ENCODE results near the gene ASIC3. TPM values are rescaled to one million over a fixed set of nuclear protein-coding genes. Genes with fewer than 3 reads are reported as not detected.
A peak's percentile ranks its signal among the peaks of the same experiment; 100 is the strongest.

ASIC3 gene
- polyA plus RNA-seq, 1 donor (not counting 4 experiments of a cell fraction or from before 2014, with no cell fraction given): 0.35 TPM

DNA sequence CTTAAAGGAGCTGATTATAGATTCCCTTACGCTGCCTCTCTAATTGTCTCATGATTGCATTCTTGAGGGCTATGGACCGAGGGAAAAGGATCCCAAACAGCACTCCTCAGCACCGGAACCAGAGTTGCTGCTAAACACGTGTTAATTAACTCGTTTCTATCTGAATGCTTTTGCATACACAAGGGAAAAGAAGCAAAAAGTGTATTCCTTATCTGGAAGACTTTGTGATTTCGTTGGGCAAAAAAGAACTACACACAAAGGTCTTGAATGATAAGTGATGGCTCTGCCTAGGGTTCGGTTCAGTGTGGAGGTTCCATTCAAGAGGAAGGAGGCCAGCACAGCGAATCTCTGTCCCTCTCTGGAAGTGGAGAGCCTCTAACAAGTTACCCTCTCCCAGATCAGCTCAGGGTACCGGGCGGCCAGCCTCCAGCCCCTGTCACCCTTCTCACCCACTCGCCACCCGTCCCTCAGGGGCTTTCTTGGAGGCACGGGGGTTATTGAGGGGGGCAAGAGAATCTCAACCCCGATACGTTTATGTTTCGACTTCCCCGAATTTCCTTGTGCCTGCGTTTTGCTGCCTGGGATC, 10.5 kb downstream of the ASIC3 start:
- Histone ChIP-seq H3K9me1 (ENCODE audit: control insufficient read depth, extremely low read depth, insufficient read depth, low read length) (peaks cover 4% of the 10 kb centered on the region), H3K9ac (ENCODE audit: control insufficient read depth, extremely low read depth, insufficient read depth, low read length) (peak overlapping the region; percentile 77), H3K4me1 (ENCODE audit: control insufficient read depth, extremely low read depth, insufficient read depth, low read length) (peaks cover 43% of the 10 kb centered on the region), H3K9me3 (ENCODE audit: control insufficient read depth, low read depth, low read length) (no peaks in the 10 kb centered on the region), H4K20me1 (ENCODE audit: control insufficient read depth, extremely low read depth, insufficient read depth, low read length) (no peaks in the 10 kb centered on the region), H3K27ac (ENCODE audit: control insufficient read depth, insufficient read depth, low read length) (peak overlapping the region; percentile 95), H3K79me2 (ENCODE audit: control insufficient read depth, insufficient read depth, low read length) (peaks cover 31% of the 10 kb centered on the region), H2AFZ (ENCODE audit: control insufficient read depth, low read length) (peak overlapping the region; percentile 74), H3K27me3 (ENCODE audit: control insufficient read depth, extremely low read depth, insufficient read depth, low read length) (no peaks in the 10 kb centered on the region), H3K4me3 (ENCODE audit: control insufficient read depth in 2 of 3, extremely low read depth in 1 of 3, insufficient read depth in 2 of 3, low read depth in 1 of 3, low read length in 3 of 3) (peak overlapping the region; percentile 67 to 90 (median 70)), H3K36me3 (ENCODE audit: control insufficient read depth in 2 of 2, extremely low read depth in 1 of 2, insufficient read depth in 2 of 2, low read length in 2 of 2) (peaks cover 7% of the 10 kb centered on the region in 2 experiments), H3K4me2 (ENCODE audit: control insufficient read depth, extremely low read depth, insufficient read depth, low read depth, low read length) (peak overlapping the region; percentile 99)
- dilution Hi-C loops (cut with MboI; ENCODE audit: extremely low pct_ligation_motif_present, low sequenced_read_pairs): no loop called here
- FAIRE-seq (no peak), DNase-seq (ENCODE audit: low read depth, low spot score) (no peak)
- TF ChIP-seq EZH2 (IDR thresholded peaks at IDR 0.05; ENCODE audit: low read length): no peak
- TF ChIP-seq, protein P1, sequence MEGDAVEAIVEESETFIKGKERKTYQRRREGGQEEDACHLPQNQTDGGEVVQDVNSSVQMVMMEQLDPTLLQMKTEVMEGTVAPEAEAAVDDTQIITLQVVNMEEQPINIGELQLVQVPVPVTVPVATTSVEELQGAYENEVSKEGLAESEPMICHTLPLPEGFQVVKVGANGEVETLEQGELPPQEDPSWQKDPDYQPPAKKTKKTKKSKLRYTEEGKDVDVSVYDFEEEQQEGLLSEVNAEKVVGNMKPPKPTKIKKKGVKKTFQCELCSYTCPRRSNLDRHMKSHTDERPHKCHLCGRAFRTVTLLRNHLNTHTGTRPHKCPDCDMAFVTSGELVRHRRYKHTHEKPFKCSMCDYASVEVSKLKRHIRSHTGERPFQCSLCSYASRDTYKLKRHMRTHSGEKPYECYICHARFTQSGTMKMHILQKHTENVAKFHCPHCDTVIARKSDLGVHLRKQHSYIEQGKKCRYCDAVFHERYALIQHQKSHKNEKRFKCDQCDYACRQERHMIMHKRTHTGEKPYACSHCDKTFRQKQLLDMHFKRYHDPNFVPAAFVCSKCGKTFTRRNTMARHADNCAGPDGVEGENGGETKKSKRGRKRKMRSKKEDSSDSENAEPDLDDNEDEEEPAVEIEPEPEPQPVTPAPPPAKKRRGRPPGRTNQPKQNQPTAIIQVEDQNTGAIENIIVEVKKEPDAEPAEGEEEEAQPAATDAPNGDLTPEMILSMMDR (optimal IDR thresholded peaks at IDR 0.05 in 1 of 3, IDR thresholded peaks at IDR 0.05 in 1 of 3, conservative IDR thresholded peaks at IDR 0.05 in 1 of 3; ENCODE audit: extremely low read depth in 1 of 3, insufficient read depth in 2 of 3, low read length in 3 of 3): no peak

DNA sequence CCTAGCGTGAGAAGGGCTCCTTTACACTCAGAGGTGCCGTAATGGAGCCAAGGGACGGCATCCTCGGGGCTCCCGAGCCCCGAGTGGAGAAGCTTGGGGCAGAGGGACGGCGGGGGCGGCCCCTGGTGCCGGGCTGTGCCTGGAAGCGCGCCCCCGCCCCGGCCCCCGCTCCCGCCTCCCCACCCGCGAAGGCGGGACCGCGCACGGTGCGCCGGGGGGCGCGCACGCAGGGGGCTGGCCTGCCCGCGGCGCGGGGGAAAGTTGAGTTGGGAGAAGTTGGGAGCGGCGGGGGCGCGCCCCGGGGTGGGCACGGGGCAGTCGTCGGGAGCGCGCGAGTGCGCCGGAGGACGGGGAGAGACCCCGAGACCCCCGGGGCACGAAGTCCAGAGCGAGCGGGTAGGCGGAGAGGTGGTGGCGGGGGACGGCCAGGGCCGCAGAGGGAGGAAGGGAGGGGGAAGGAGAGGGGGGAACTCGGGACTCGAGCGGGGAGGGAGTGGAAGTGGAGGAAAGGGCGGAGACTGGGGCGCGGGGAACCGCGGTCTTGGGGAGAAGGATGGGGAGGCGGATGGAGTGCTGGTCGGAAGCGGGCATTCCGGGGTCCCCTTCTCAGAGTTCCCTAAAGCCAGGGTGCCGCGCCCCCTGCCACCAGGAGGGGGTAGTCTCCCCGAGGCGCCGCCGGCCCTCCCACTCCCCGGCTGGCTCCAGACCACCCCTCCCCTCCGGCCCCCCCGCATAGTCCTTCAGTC, 11.2 kb downstream of the ASIC3 start, which contains the start of gene SLC4A2:
TSS of gene SLC4A2 (plus strand) at position 223 of the 746 bp plus-strand sequence. CDS start 2,399 bp downstream, outside the sequence.
- peak within 1 kb of the TSS; percentile 95 for H3K27ac ChIP-seq (ENCODE audit: control insufficient read depth, insufficient read depth, low read length)
- dilution Hi-C loops (cut with MboI; ENCODE audit: extremely low pct_ligation_motif_present, low sequenced_read_pairs): no loop called here
- H3K27me3 ChIP-seq (ENCODE audit: control insufficient read depth, extremely low read depth, insufficient read depth, low read length): no peaks in the 10 kb centered on the region
- FAIRE-seq (no peak), DNase-seq (ENCODE audit: low read depth, low spot score) (no peak)
- no peaks in the 10 kb centered on the region for H3K9me3 ChIP-seq (ENCODE audit: control insufficient read depth, low read depth, low read length)
- TF ChIP-seq, protein P1 (optimal IDR thresholded peaks at IDR 0.05 in 1 of 3, IDR thresholded peaks at IDR 0.05 in 1 of 3, conservative IDR thresholded peaks at IDR 0.05 in 1 of 3; ENCODE audit: extremely low read depth in 1 of 3, insufficient read depth in 2 of 3, low read length in 3 of 3): peak in 1 of 3 experiments; percentile 46
- TF ChIP-seq EZH2 (IDR thresholded peaks at IDR 0.05; ENCODE audit: low read length): no peak
- no peaks in the 10 kb centered on the region for H4K20me1 ChIP-seq (ENCODE audit: control insufficient read depth, extremely low read depth, insufficient read depth, low read length)
- H3K4me1 ChIP-seq (ENCODE audit: control insufficient read depth, extremely low read depth, insufficient read depth, low read length): peaks cover 43% of the 10 kb centered on the region
- peaks cover 4% of the 10 kb centered on the region for H3K9me1 ChIP-seq (ENCODE audit: control insufficient read depth, extremely low read depth, insufficient read depth, low read length)
- H3K9ac ChIP-seq (ENCODE audit: control insufficient read depth, extremely low read depth, insufficient read depth, low read length): peak within 1 kb of the TSS; percentile 77
- peak within 1 kb of the TSS; percentile 67 to 90 (median 70) for H3K4me3 ChIP-seq (ENCODE audit: control insufficient read depth in 2 of 3, extremely low read depth in 1 of 3, insufficient read depth in 2 of 3, low read depth in 1 of 3, low read length in 3 of 3)
- H3K79me2 ChIP-seq (ENCODE audit: control insufficient read depth, insufficient read depth, low read length): peaks cover 31% of the 10 kb centered on the region
- peak within 1 kb of the TSS; percentile 99 for H3K4me2 ChIP-seq (ENCODE audit: control insufficient read depth, extremely low read depth, insufficient read depth, low read depth, low read length)
- peak within 1 kb of the TSS; percentile 74 for H2AFZ ChIP-seq (ENCODE audit: control insufficient read depth, low read length)
- peaks cover 6 to 11% of the 10 kb centered on the region in 2 experiments for H3K36me3 ChIP-seq (ENCODE audit: control insufficient read depth in 2 of 2, extremely low read depth in 1 of 2, insufficient read depth in 2 of 2, low read length in 2 of 2)
